HG03025 (cell line): ENCODE measurements around the gene KRTAP5-9.
"Not testable (repeated sequence)": the region's sequence is repeated elsewhere in the genome, so short reads cannot be mapped to it uniquely, and the experiment has no call there.

ENCODE experiments used
- ATAC-seq: cut with Tn5 transposase; IDR thresholded peaks from one replicate; pipeline ENCODE4 v1.9.1; 2021; ENCODE audit warnings: mild to moderate bottlenecking, moderate library complexity; ENCODE audit not compliant: unreplicated experiment, low FRiP score

KRTAP5-9 gene

DNA sequence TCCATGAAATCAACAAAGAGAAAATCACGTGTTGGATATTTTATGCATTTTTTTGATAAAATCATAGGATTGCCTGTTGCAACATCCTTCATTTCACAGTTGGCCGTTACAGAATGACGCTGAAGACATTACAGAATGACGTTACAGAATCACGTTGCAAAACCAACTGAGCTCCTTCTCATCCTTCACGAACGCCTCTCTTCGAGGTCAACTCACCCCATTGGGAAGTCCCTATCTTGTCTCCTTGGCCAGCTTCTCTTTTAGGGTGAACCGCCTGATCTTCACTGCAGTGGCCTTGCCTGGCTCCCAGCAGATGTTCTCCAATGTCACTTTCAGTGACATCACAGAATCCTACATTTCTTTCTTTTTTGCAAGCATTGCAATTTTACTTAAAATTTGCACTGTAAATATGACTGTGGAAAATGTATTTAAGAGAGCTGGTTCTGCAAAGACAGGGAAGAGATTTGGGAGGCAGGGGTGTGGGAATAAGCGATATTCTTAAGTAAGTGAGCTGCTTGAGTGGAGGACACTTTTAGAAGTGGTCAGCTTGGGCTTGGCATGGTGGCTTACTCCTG is 16.1 kb upstream of the KRTAP5-9 start:
- no peak for ATAC-seq

DNA sequence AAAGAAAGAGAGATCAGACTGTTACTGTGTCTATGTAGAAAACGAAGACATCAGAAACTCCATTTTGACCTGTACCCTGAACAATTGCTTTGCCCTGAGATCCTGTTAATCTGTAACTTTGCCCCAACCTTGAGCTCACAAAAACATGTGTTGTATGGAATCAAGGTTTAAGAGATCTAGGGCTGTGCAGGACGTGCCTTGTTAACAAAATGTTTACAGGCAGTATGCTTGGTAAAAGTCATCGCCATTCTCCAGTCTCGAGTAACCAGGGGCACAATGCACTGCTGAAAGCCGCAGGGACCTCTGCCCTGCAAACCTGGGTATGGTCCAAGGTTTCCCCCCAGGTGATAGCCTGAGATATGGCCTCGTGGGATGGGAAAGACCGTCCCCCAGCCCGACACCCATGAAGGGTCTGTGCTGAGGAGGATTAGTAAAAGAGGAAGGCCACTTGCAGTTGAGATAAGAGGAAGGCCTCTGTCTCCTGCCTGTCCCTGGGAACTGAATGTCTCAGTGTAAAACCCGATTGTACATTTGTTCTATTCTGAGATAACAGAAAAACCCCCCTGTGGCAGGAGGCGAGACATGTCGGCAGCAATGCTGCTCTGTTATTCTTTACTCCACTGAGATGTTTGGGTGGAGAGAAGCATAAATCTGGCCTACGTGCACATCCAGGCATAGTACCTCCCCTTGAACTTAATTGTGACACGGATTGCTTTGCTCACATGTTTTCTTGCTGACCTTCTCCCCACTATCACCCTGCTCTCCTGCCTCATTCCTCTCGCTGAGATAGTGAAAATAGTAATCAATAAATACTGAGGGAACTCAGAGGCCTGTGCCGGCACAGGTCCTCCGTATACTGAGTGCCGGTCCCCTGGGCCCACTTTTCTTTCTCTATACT is 13.3 kb upstream of the KRTAP5-9 start:
- not testable (repeated sequence) for ATAC-seq

DNA sequence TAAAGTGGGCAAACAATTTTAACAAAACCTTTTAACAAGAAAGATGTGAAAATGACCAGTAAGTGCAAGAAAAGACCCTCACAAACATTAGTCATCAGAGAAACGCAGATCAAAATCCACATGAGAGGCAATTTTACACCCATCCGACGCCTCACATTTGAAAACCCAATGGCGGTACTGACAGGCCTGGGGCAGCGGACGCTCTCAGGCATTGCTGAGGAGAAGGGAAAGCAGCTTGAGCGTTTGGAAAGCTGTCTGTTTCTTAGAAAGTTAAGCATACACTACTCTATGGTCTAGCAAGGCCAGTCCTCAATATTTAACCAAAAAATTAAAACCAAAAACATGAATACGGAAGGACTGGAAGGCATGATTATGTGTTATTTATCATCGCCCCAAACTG is 12.4 kb upstream of the KRTAP5-9 start:
- ATAC-seq = no peak

DNA sequence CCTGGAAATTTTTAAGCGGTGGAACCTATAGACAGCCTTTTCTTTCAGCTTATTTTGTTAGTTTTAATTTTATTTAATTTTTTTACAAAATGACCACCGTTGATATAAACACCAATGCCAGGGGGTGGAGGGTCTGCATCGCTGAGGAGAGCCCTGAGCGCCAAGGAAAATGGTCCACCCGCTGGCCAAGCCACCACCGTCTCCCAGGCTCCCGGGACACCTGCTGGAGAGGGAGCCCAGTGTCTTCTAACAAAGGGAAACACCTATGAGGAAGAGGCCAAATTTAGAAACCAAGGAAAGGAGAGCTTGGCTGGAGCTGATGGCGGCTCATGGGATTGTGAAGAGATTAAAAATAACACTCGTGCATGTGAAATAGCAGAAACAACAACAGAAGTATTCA is 10.7 kb upstream of the KRTAP5-9 start:
- no peak for ATAC-seq

DNA sequence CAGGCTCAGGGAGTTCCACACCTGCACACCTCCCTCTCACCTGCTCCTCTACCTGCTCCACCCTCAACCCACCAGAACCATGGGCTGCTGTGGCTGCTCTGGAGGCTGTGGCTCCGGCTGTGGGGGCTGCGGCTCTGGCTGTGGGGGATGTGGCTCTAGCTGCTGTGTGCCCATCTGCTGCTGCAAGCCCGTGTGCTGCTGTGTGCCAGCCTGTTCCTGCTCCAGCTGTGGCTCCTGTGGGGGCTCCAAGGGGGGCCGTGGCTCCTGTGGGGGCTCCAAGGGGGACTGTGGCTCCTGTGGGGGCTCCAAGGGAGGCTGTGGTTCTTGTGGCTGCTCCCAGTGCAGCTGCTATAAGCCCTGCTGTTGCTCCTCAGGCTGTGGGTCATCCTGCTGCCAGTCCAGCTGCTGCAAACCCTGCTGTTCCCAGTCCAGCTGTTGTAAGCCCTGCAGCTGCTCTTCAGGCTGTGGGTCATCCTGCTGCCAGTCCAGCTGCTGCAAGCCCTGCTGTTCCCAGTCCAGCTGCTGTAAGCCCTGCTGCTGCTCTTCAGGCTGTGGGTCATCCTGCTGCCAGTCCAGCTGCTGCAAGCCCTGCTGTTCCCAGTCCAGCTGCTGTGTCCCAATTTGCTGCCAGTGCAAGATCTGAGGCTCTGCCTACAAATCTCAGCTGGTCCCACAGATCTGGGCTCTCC is 10.1 kb upstream of the KRTAP5-9 start, which contains the start of gene KRTAP5-8:
KRTAP5-8 (plus strand) TSS at position 49 of the 689 bp plus-strand sequence; CDS start at position 80, 31 bp downstream.
- ATAC-seq = not testable (repeated sequence)

DNA sequence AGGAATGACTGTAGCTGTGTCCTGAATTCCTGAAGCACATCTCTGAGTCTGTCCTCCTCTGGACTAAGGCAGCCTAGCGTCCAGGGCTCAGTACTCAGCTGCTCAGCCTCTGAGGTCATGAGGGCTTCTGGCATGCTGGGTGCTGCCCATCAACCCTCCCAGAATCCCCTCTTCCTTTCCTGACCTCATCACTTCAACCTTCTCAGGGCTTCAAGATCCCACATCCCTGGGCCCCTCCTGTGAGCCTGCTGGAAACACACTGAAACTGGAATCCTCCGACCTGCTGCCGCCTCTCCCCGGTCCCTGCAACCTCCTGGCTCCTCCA is 9.6 kb upstream of the KRTAP5-9 start:
- ATAC-seq = no peak

DNA sequence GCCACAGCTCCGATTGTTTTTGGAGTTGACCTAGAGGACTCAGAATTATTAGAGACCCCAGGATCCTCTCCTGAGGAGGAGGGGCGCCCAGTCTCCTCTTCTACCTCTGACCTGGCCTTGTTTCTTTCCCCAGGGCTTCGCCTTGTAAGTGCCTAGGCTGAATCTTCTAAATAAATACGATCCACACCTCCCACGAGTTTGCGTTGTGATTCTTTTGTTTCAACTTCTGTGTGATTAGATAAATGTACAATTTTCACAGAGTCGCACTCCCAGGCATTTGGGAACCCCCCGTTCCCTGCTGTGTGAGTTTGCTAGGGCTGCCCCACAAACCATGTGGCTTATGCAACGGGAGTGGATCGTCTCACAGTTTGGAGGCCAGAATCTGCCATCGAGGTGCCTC is 9.2 kb upstream of the KRTAP5-9 start:
- ATAC-seq = no peak

DNA sequence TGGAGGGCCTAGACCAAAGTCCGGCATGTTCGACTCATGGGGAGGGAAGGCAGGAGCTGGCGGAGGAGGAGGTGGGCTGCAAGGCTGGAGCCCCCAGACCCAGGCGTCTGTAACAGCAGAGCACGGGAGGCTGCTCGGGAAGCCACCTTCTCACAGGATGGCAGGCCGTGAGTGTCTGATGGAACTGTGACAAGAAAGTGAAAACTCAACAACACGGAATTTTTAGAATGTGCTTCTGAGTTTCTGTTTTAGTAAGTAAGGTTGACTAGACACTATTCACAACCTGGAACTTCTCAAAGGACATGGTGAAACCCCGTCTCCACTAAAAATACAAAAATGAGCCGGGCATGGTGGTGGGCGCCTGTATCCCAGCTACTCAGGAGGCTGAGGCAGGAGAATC is 8.2 kb upstream of the KRTAP5-9 start:
- ATAC-seq = not testable (repeated sequence)

DNA sequence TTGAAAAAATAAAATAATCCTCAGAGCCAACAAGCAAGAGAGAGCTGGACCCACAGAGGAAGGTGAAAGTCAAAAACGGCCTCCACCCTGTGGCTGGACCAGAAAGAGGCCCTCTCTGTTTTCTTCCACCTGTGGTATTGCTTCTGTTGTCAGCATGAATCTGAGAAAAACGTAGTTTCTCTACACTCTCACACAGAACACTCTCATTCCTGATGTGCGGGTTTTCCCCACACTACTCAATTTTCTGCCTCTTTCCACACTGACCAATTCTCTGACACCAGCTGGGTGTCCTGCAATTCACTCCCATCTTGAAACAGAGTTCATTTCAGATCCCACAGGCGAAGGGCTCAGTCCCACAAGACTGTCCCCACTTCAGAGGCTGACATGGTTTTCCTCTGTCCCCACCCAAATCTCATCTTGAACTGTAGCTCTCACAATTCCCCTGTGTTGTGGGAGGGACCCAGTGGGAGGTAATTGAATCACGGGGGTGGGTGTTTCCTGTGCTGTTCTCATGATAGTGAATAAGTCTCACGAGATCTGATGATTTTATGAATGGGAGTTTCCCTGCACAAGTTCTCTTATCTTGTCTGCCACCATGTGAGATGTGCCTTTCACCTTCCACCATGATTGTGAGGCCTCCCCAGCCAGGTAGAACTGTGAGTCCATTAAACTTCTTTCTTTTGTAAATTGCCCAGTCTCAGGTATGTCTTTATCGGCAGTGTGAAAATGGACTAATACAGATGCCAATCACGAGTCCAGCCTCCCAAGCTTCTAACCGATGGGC is 7.5 kb upstream of the KRTAP5-9 start:
- ATAC-seq = not testable (repeated sequence)

DNA sequence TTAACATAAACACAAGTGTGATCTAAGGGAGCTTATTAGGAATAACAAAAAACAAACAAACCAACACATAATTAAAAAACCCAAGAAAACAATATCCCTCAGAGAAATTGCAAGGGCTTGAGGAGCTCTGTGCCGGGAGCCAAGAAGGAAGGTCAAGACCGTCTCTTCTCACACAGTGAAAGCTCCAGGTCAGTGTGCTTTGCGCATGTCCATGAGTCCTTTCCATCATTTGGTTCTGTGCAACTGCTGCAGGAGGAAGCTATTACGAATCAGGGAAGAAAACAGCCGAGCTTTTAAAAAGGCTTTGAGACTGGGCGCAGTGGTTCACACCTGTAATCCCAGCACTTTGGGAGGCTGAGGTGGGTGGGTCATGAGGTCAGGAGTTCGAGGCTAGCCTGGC is 5.8 kb upstream of the KRTAP5-9 start:
- no peak for ATAC-seq

DNA sequence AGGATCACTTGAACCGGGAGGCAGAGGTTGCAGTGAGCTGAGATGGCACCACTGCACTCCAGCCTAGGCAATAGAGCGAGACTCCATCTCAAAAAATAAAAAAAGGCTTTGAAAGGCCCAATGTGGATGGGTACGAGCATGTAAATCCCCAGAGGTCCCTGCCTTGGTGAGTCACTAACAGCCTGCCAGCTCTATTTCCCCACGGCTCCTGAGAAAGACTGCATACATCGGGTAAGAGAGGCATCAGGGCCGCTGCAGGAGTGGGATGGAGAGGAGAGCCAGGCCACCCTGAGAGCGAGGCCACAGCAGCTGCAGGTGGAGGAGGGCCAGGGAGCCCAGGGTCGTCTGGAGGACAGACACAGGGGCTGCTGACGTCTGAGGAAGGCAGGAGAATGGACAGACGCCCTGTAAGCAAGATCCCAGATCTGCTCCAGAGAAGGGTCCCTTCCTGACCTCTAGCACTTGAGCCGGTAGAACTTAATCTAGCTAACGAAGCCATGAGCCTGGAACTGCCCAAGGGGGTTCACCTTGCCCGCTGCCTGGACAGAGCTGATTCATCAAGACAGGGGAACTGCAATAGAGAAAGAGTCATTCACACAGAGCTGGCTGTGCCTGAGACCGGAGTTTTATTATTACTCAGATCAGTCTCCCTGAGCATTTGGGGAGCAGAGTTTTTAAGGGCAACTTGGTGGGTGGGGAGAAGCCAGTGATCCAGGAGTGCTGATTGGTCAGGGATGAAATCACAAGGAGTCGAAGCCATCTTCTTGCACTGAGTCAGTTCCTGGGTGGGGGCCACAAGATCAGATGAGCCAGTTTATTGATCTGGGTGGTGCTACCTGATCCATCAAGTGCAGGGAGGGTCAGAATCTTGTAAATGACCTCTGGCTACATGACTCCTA is 5.1 kb upstream of the KRTAP5-9 start:
- no peak for ATAC-seq

DNA sequence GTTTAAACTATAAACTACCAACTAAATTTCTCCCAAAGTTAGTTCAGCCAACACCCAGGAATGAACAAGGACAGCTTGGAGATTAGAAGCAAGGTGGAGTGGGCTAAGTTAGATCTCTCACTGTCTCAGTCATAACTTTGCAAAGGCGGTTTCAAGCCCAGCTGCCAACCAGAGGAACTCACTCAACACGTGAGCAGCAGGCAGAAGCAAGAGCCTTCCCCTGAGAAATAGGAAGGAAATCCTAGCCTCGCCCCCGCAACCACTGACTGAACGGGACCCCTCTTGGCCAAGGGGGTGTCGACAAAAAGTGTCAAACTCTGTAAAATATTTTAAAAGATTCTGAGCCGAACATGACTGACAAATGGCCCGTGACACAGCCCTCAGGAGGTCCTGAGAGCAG is 4.4 kb upstream of the KRTAP5-9 start:
- no peak for ATAC-seq

DNA sequence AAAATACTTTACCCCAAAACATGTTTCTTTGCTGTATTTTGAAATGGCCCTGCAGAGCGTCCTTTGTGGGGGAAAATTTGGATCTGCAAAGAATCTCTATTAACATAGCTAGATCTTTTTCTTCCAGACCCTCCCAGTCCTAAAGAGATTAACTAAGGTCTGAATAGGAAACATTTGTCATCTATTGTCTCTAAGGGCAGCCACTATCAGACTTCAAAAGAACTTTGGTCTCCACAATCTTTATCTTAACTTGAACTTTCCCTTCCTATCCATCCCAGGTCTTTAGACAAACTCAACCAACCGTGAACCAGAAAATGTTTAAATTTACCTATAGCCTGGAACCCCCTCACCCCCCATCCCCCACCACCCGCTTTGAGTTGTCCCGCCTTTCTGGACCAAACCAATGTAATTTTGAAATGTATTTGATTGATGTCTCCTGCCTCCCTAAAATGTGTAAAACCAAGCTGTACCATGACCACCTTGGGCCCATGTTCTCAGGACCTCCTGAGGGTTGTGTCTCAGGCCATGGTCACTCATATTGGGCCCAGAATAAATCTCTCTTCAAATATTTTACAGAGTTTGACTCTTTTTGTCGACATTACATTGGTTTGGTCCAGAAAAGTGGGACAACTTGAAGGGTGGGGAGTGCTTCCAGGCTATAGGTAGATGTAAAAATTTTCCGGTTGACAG is 3.5 kb upstream of the KRTAP5-9 start:
- no peak for ATAC-seq

DNA sequence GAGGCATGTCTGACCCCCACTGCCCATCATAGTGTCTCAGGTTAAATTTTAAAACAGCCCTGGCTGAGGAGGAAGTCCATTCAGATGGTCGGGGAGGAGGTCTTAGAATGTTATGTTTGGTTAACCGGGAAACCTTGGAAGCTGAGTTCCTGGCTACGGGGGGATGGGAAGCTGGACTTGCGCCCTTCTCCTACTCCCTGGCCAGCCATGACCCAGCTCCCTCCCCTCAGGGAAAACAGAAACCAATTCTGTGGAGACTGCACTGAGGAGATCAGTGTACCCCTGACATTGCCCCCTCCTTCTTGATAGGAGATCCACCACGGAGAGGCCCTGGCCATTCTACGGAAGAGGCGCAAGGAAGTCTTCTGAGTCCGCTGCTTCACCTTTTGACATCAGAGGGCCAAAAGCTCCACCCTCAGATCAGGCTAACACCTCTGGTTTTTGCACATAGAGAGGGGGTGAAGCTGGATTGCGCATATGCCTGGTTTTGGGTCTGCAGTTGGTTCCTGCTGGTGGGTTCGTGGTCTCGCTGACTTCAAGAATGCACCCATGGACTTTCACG is 2.7 kb upstream of the KRTAP5-9 start:
- ATAC-seq = no peak

DNA sequence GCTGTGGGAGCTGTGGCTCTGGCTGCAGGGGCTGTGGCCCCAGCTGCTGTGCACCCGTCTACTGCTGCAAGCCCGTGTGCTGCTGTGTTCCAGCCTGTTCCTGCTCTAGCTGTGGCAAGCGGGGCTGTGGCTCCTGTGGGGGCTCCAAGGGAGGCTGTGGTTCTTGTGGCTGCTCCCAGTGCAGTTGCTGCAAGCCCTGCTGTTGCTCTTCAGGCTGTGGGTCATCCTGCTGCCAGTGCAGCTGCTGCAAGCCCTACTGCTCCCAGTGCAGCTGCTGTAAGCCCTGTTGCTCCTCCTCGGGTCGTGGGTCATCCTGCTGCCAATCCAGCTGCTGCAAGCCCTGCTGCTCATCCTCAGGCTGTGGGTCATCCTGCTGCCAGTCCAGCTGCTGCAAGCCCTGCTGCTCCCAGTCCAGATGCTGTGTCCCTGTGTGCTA is 514 bp downstream of the KRTAP5-9 start:
- ATAC-seq = no peak

DNA sequence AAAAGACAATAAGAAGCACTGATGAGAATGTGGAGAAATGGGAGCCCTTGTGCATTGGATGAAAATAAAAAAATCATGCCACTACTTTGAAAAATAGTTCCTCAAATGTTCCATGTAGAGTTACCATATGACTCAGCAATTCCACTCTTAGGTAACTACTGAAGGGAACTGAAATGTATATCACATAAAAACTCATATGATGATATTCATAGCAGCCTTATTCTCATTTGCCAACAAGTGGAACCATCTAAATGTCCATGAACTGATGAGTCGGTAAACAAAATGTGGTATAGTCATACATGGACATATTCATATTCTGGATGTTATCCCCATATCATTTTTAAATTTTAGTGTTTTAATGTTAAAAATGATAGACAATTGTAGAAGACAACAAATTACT is 3.5 kb downstream of the KRTAP5-9 start:
- ATAC-seq = no peak

DNA sequence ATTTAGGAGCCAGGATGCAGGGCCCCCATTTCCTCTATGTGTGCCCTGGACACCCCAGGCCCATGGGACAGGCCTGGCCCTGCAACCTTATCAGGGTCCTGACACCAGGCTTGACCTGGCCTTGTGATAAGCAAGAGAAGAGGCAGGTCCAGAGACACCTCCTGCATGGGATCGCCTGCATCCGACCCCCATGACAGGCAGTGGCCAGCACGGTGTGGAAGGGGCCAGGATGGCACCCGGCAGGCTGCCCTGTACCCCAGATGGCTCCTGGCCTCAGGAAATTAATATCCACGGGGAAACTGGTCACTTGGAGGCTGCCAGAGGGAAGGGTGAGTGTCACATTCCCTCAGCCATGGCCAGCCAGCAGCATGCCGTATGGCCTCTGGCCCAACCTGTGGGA is 6.8 kb downstream of the KRTAP5-9 start:
- ATAC-seq = no peak

DNA sequence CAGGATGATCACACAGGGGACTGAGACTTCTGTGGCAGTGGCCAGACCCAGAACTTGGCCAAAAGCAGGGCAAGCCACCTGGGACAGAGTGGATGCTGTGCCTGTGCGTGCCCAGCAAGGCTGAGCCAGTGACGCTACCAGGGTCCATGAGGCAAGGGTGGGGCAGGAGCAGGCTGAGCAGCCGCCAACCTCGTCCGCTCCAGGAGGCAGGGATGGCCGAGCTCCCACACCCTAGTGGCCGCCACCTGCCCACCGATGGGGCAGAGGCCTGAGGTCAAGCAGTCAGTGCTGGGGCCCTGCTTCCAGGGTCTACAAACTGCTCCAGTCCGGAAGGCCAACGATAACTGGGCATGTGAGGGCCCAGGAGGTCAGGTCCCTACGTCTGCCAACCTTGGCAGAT is 7.3 kb downstream of the KRTAP5-9 start:
- ATAC-seq = no peak

DNA sequence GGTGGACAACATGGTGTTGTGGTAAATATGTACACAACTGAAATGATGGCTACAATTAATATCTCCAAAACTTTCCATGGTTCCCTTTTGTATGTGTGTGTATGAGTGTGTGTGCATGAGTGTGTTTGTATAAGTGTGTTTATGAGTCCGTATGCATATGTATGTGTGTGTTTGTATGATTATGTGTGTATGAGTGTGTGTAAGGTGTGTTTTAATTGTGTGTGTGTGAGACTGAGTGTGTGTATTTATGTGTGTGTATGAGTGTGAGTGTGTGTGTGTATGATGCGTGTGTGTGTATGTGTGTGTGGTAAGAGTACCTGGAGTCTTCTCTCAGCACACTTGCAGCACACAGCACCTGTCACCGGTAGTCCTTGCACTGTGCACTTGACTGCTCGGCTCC is 7.8 kb downstream of the KRTAP5-9 start:
- no peak for ATAC-seq
